Pancreas (tissue), 10 donors: ENCODE measurements around the gene BHMT. TPM values are rescaled to one million over a fixed set of nuclear protein-coding genes. Genes with fewer than 3 reads are reported as not detected.

Experiments used
- ATAC-seq, 4 donors: fragments of 200-7000 bp; cut with Tn5 transposase; one replicate each; pipeline versions ENCODE4 v1.8.0 to v1.9.1; 2020; ENCODE audit warnings: mild to moderate bottlenecking in 4 of 4, moderate library complexity in 4 of 4
- DNase-seq, 6 donors: peaks; one replicate each; pipeline ENCODE4 v3.0.0-alpha.2; 2020
- FAIRE-seq: peaks from 2 replicates; lab custom pipeline; 2012; peaks lifted over from hg19 to GRCh38; lab: Jason Lieb, UNC
- H3K27ac ChIP-seq, 4 donors: fragments of 200-600 bp; sonication (generic); 1 replicate in 3 of 4; 2 replicates in 1 of 4; pipeline versions ENCODE4 v1.5.0 to v1.8.0; 2020
- H3K27me3 ChIP-seq, 4 donors: fragments of 200-600 bp; one replicate each; pipeline ENCODE4 v1.8.0; 2021
- H3K36me3 ChIP-seq, 3 donors: fragments of 200-600 bp; sonication (generic) in 1 of 3; one replicate each; pipeline versions ENCODE4 v1.5.0 to v1.8.0; 2020 to 2021
- H3K4me1 ChIP-seq, 3 donors: fragments of 200-600 bp; one replicate each; pipeline ENCODE4 v1.8.0; 2021
- H3K4me3 ChIP-seq, 4 donors: fragments of 200-600 bp; sonication (generic) in 2 of 4; one replicate each; pipeline versions ENCODE4 v1.5.0 to v1.8.0; 2020 to 2021
- H3K9me3 ChIP-seq, 4 donors: fragments of 200-600 bp; one replicate each; pipeline ENCODE4 v1.8.0; 2021
- WGBS, 2 donors: extraction: QIAGEN DNeasy Blood & Tissue Kit; methylation state at CpG; one replicate each; pipeline ENCODE4 v1.1.7; 2013; 5-methylcytosine and 5-hydroxymethylcytosine counted together
- intact Hi-C, 3 donors: fragments of 100-400 bp; cut with DNase I; formaldehyde crosslinking; loops; one replicate each; pipeline versions ENCODE4 v1.11.1 to v1.14.2; 2022
- polyA plus RNA-seq, 2 donors: library from polyadenylated mRNA; stranded (reverse); fragments of 200-250 nt; gene quantifications; one replicate each; pipeline ENCODE4 v1.2.3, GENCODE V29; 2013
- total RNA-seq, 6 donors: library from RNA; stranded (reverse); fragmentation: NEBNext Ultra II Directional in 4 of 6; extraction: Animal tissue kit (Norgen Biotek cat#: 25700) in 4 of 6; gene quantifications; one replicate each; pipeline versions ENCODE4 v1.2.1 to v1.2.4, GENCODE V29; 2021 to 2023
- TF ChIP-seq, protein P1 (sequence below), 4 donors: fragments of 200-600 bp; sonication (generic) in 3 of 4; IDR thresholded peaks; one replicate each; pipeline versions ENCODE4 v1.5.0 to v1.8.0; 2021; ENCODE audit warnings: antibody characterized with exemption in 4 of 4
- donor health status: healthy with polysubstance abuse.
- donor health status: DM: no; HTN: no; CAD: no; lungs with moderate emphysema.
- donor health status: DM: no; HTN: no; CAD: no.
- donor health status: control.
- donor health status: control.
- donor health status: Bipolar disorder and iron deficiency.
- donor health status: DM: yes; HTN: yes; CAD: no.
- donor health status: DM: no; HTN: no; CAD: no.
- donor health status: DM: no; HTN: no; CAD: no.
- donor health status: DM: yes; HTN: yes; CAD: no.

The BHMT gene
- total and polyA plus RNA-seq, 8 donors: 0.14 to 0.66 TPM; not detected in 6

DNA sequence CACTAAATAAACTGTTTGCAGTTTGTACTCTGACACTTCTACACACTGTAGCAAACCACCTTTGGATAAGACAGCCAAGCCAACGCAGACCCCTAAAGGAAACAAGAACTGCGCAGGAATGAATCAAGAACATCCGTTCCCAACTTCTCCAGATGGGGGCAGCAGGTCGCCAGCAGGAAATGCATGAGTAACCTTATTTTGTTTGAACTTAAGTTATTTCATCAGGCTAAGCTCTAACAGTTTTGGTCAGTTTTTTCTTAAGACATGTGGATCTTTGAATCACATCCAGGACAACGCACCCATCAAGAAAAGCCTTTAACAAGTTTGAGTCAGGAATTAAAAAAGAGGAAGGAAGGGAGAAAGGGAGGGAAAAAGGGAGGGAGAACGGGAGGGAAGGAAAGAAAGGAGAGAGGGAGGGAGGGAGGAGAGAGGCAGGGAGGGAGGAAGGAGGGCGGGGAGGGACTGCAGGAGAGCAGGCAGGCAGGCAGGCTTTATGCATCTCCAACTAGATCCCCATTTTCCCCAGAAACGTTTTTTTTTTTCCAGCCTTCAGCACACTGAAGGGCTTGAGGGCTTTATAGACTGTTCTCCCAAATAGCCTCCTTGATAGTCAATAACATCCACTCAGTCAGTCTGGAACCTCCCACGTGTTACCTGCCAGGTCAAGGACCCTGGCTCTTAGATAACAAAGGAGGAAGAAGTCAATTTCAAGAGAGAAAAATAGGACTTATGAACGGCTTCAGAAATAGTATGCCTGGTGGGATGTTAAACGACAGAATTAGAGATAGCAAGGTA lies 22.2 kb downstream of the BHMT start:
- Histone ChIP-seq H3K9me3 (no peaks in the 10 kb centered on the region), H3K27me3 (no peaks in the 10 kb centered on the region), H3K4me1 (peaks cover 0 to 7% (median 3%) of the 10 kb centered on the region in 3 donors), H3K27ac (peak overlapping the region in 2 of 4 donors; percentile 31 to 52), H3K4me3 (peak overlapping the region in 1 of 4 donors; percentile 35), H3K36me3 (no peaks in the 10 kb centered on the region)
- intact Hi-C loops: loop anchor here in 2 of 3 donors (10.0 kb wide), 2 partner anchors 109 to 331 kb away; no protein-coding TSS in a partner anchor
- peak; percentile 71 for FAIRE-seq
- DNase-seq: peak in 5 of 6 donors; percentile 43 to 74 (median 56)
- TF ChIP-seq, protein P1, sequence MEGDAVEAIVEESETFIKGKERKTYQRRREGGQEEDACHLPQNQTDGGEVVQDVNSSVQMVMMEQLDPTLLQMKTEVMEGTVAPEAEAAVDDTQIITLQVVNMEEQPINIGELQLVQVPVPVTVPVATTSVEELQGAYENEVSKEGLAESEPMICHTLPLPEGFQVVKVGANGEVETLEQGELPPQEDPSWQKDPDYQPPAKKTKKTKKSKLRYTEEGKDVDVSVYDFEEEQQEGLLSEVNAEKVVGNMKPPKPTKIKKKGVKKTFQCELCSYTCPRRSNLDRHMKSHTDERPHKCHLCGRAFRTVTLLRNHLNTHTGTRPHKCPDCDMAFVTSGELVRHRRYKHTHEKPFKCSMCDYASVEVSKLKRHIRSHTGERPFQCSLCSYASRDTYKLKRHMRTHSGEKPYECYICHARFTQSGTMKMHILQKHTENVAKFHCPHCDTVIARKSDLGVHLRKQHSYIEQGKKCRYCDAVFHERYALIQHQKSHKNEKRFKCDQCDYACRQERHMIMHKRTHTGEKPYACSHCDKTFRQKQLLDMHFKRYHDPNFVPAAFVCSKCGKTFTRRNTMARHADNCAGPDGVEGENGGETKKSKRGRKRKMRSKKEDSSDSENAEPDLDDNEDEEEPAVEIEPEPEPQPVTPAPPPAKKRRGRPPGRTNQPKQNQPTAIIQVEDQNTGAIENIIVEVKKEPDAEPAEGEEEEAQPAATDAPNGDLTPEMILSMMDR (IDR thresholded peaks at IDR 0.05): peak; percentile 48 to 69 (median 52)
- ATAC-seq: peak; percentile 91 to 96 (median 95)
- whole genome bisulfite sequencing, 2 donors: 2% methylated on average over 11 of the region's 11 CpGs

DNA sequence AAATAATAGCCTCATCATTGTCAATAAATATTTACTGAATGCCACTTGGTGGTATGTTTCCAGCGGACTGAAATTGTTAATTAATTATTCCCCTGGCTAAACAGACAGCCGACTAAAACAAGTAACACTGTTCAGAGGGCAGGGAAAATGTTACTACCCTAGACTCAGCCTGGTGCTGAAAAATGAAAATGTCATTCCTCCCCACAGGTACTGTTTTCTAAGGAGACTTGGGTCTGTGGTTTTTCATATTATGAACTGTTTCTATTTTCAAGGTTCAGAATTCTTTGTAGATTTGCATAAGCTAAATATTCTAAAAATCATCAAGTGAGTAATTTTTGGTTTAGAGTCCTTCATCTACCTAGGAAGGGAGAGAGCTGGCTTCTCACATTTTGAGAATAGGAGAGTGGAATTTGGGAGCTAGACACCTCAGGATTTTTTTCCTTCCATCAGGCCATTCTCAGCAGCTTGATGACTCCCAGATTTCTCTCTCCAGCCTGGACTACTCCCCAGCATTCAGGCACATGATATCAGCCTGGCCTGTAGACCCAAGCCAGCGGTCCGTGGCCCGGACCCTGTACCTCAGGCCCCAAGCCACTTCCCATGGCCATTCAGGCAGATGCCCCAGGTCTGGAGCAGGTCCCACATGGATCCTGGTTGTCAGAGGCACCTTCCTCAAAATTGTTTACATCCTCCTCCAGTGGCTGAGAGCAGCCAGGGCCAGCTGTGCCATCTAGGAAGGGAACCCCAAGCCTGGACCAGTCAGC lies 24.4 kb downstream of the BHMT start:
- WGBS, 2 donors: 77 to 79% methylated on average over 5 of the region's 5 CpGs
- Histone ChIP-seq H3K9me3 (no peaks in the 10 kb centered on the region), H3K4me1 (peaks cover 0 to 7% (median 3%) of the 10 kb centered on the region in 3 donors), H3K36me3 (no peaks in the 10 kb centered on the region), H3K4me3 (no peak overlapping the region), H3K27ac (no peak overlapping the region), H3K27me3 (no peaks in the 10 kb centered on the region)
- peak in 1 of 6 donors; percentile 37 for DNase-seq
- ATAC-seq: no peak
- FAIRE-seq: no peak
- intact Hi-C loops: loop anchor here in 2 of 3 donors (10.0 kb wide), 2 partner anchors 111 to 329 kb away; no protein-coding TSS in a partner anchor
- TF ChIP-seq, protein P1 (IDR thresholded peaks at IDR 0.05): no peak

DNA sequence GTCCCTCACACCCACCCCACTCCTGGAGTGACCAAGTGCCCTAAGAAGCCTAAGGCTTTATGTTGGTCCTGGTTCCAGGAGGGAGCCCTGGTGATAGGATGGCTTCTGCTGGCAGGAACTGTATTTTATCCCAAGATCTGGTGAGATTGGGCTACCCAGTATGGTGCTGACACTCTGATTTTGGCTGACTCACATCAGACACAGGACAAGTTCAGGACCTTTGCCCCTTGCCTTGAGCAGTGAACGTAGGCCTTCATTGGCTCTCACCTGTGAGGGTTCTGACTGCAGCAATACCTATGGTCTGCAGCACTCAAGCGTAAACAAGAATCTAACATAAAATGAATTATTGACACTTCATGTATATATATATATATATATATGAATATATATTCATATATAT lies 25.0 kb downstream of the BHMT start:
- no peak for FAIRE-seq
- intact Hi-C loops: loop anchor here in 2 of 3 donors (10.0 kb wide), 2 partner anchors 112 to 328 kb away; no protein-coding TSS in a partner anchor
- no peak for ATAC-seq

DNA sequence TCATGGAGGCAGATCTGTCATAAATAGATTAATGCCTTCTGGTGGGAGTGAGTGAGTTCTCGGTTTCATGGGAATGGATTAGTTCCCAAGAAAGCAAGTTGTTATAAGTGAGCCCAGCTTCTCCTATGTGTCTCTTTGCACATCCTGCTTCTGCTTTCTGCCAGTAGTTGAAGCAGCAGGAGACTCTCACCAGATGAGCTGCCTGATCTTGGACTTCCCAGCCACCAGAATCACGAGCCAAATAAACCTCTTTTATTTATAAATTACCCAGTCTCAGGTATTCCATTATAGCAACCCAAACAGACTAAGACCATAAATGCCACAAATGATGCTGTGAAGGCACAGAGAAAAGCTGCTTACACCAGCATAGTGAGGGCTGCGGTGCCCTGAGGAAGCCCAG lies 28.9 kb downstream of the BHMT start:
- DNase-seq (no peak), FAIRE-seq (no peak), ATAC-seq (no peak)
- H3K4me3 ChIP-seq: no peak overlapping the region
- TF ChIP-seq, protein P1 (IDR thresholded peaks at IDR 0.05): no peak
- 81 to 87% methylated on average over 3 of the region's 3 CpGs for WGBS, 2 donors
- no peak overlapping the region for H3K27ac ChIP-seq
- no peaks in the 10 kb centered on the region for H3K9me3 ChIP-seq
- no peaks in the 10 kb centered on the region for H3K36me3 ChIP-seq
- intact Hi-C loops: no loop called here
- H3K27me3 ChIP-seq: no peaks in the 10 kb centered on the region
- H3K4me1 ChIP-seq: no peaks in the 10 kb centered on the region

More for the DNA sequence above, 25.0 kb downstream of the BHMT start:
- Histone ChIP-seq H3K4me3 (no peak overlapping the region), H3K27ac (no peak overlapping the region), H3K9me3 (no peaks in the 10 kb centered on the region), H3K36me3 (no peaks in the 10 kb centered on the region), H3K4me1 (peaks cover 0 to 7% (median 3%) of the 10 kb centered on the region in 3 donors), H3K27me3 (no peaks in the 10 kb centered on the region)
- DNase-seq: no peak
- TF ChIP-seq, protein P1 (IDR thresholded peaks at IDR 0.05): no peak
- whole genome bisulfite sequencing, 2 donors: 66 to 87% methylated on average over 2 of the region's 2 CpGs
